ENCODE results near the gene PEDS1.

The PEDS1 gene

GRCh38 chr20:50129662-50130355 is 23.7 kb downstream of the PEDS1 start:
- no peak overlapping the region for H3K4me3 ChIP-seq (ENCODE audit: low read depth, low read length)
- TF ChIP-seq CTCF (conservative IDR thresholded peaks at IDR 0.05; ENCODE audit: low read depth, low read length): no peak
- no peak for DNase-seq (ENCODE audit: low read depth)

- TF ChIP-seq CTCF (conservative IDR thresholded peaks at IDR 0.05; ENCODE audit: low read depth, low read length): no peak
- no peak overlapping the region for H3K4me3 ChIP-seq (ENCODE audit: low read depth, low read length)
- DNase-seq (ENCODE audit: low read depth): no peak
Observed at GRCh38 chr20:50128520-50128905, 25.0 kb downstream of the PEDS1 start.

- TF ChIP-seq CTCF (conservative IDR thresholded peaks at IDR 0.05; ENCODE audit: low read depth, low read length): no peak
- no peak for DNase-seq (ENCODE audit: low read depth)
- no peak overlapping the region for H3K4me3 ChIP-seq (ENCODE audit: low read depth, low read length)
Observed at GRCh38 chr20:50127587-50128519, 25.7 kb downstream of the PEDS1 start.

- no peak overlapping the region for H3K4me3 ChIP-seq (ENCODE audit: low read depth, low read length)
- TF ChIP-seq CTCF (conservative IDR thresholded peaks at IDR 0.05; ENCODE audit: low read depth, low read length): no peak
- no peak for DNase-seq (ENCODE audit: low read depth)
Observed at GRCh38 chr20:50126662-50127061, 26.9 kb downstream of the PEDS1 start.

GRCh38 chr20:50125279-50125678 is 28.2 kb downstream of the PEDS1 start:
- no peak for DNase-seq (ENCODE audit: low read depth)
- H3K4me3 ChIP-seq (ENCODE audit: low read depth, low read length): no peak overlapping the region
- TF ChIP-seq CTCF (conservative IDR thresholded peaks at IDR 0.05; ENCODE audit: low read depth, low read length): no peak

GRCh38 chr20:50124496-50124895 is 29.0 kb downstream of the PEDS1 start:
- no peak for DNase-seq (ENCODE audit: low read depth)
- no peak for TF ChIP-seq CTCF (conservative IDR thresholded peaks at IDR 0.05; ENCODE audit: low read depth, low read length)

More at GRCh38 chr20:50124496-50124895, 29.0 kb downstream of the PEDS1 start:
- H3K4me3 ChIP-seq (ENCODE audit: low read depth, low read length): no peak overlapping the region

Measured in choroid plexus epithelial cell (primary cell).